MM.1S (cell line): ENCODE measurements around the gene EML6.

ENCODE experiments used
- EZH2 ChIP-seq: fragments of 300-600 bp; sonication (generic); optimal IDR thresholded peaks from 2 replicates; pipeline ENCODE3; 2017; ENCODE audit warnings: low read depth, mild to moderate bottlenecking, antibody characterized with exemption, low read length, mixed read lengths
- TF ChIP-seq, protein P1 (sequence below): fragments of 300-600 bp; sonication (generic); IDR thresholded peaks from 2 replicates; pipeline ENCODE4 v1.5.1; 2016; ENCODE audit warnings: antibody characterized with exemption, low read length, mixed read lengths

DNA sequence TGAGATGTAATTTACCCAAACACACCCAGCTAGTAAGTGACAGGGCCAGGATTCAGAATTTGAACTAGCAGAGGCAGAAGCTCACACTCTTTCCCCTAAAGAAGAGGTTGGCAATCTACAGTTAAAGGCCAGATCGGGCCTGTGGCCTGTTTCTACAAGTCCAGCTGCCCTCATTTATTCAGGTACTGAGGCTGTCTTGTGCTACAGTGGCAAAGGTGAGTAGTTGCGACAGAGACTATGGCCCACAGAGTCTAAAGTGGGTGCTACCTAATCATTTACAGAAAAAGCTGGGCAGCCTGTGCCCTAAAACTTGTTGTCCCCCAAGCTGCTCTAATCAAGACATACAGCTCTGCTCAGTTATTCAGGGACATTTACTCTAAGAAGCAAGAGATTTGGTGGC is 240.0 kb downstream of the EML6 start:
- TF ChIP-seq, protein P1, sequence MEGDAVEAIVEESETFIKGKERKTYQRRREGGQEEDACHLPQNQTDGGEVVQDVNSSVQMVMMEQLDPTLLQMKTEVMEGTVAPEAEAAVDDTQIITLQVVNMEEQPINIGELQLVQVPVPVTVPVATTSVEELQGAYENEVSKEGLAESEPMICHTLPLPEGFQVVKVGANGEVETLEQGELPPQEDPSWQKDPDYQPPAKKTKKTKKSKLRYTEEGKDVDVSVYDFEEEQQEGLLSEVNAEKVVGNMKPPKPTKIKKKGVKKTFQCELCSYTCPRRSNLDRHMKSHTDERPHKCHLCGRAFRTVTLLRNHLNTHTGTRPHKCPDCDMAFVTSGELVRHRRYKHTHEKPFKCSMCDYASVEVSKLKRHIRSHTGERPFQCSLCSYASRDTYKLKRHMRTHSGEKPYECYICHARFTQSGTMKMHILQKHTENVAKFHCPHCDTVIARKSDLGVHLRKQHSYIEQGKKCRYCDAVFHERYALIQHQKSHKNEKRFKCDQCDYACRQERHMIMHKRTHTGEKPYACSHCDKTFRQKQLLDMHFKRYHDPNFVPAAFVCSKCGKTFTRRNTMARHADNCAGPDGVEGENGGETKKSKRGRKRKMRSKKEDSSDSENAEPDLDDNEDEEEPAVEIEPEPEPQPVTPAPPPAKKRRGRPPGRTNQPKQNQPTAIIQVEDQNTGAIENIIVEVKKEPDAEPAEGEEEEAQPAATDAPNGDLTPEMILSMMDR: no peak
- TF ChIP-seq EZH2: no peak
